Keratinocyte (primary cell): ENCODE measurements around the gene ELF4.

Experiments used
- CTCF ChIP-seq, 3 experiments: IDR thresholded peaks in 1 of 3; conservative IDR thresholded peaks in 1 of 3; optimal IDR thresholded peaks in 1 of 3; 2 replicates in 2 of 3; 3 replicates in 1 of 3; pipeline versions ENCODE3 to v1.5.1; 2011; ENCODE audit warnings: low read length in 3 of 3, mild to moderate bottlenecking in 3 of 3, moderate library complexity in 2 of 3, control low read depth in 1 of 3, inconsistent platforms in 1 of 3; ENCODE audit not compliant: insufficient read depth in 2 of 3; ENCODE audit errors: extremely low read depth in 1 of 3
- EZH2 ChIP-seq: IDR thresholded peaks from one replicate; pipeline ENCODE4 v1.6.1; 2012; ENCODE audit warnings: inconsistent platforms, mild to moderate bottlenecking, low read length, moderate library complexity

DNA sequence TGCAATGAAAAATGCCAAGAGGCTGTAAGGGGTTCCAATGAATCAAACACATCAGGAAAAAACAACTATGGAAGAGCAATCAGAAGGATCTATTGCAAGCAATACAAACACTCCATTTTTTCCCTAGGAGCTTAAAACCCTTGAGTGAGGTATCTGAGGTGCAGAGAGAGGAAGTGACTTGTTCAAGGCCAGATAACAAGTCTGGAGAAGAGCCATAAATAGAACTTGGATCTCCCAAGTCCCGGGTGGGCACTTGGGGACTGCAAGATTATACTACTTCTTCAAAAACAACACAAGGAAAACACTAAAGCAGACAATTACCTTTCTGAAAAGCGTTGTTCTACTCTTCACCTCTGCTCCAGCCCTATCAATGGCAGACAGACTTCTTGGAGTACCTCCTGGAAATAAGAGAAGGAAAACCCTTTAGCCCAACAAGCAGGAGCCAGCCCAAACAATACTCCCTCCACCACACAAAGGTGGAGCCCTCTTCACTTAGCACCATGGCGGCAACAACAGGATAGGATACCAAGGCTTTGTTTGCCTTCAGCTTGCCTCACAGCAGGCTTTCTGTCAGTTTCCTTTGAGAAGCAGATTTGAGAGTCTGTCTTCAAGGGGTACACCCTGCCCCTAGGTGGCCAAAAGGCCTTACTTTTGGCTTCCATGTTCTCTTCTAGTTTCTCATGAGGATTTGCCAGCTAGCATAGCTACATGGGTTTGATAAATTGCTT is 29.3 kb upstream of the ELF4 start:
- TF ChIP-seq CTCF (optimal IDR thresholded peaks at IDR 0.05 in 1 of 3, IDR thresholded peaks at IDR 0.05 in 1 of 3, conservative IDR thresholded peaks at IDR 0.05 in 1 of 3; ENCODE audit: extremely low read depth in 1 of 3, insufficient read depth in 2 of 3, low read length in 3 of 3): no peak
- no peak for TF ChIP-seq EZH2
